ENCODE measurements around the gene OR52K1.
"Not testable (repeated sequence)": the region's sequence is repeated elsewhere in the genome, so short reads cannot be mapped to it uniquely, and the experiment has no call there.

The OR52K1 gene

DNA sequence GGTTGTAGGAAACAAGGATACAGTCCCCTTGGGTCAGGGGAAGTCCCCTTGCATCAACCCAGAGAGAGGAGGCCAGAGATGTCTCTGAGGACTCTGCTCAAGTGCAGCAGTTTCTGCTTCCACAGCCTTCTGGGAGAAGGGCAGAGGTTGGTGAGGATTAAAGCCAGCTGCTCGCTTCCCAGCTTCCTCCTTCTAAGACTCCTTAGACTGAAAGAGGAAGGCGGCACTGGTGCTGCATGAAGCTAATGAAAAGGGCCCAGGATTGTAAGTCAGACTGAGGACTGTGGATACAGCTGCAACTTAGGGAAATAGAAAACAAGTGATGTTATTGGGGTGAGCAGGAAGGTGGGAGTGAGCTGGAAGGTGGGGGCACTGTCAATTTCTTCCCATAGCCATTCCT lies at the start of gene OR52K1:
Gene OR52K1, plus strand, starts transcription at position 202 of the 400 bp plus-strand sequence. CDS start 6,255 bp downstream, outside the sequence.
- no peak for DNase-seq (ENCODE audit: low read depth)

DNA sequence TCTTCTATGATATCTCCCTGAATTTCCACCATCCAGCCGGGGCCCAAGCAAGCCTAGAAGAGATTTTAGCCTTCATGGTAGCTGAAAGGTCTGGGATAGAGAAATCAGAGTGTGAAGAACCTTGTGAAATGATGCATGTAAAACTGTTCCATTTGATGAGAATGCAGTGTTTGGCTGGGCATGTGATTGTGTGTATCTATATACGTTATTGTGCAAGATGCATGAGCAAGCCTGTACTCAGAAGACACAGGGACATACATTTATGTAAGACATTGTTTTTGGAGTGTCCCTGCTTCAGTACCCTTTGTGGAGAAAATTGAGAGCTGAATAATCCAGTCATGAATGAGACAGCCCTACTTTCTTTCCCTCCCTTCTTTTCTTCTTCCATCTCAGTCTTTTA lies 48.6 kb upstream of the OR52K1 start:
- DNase-seq (ENCODE audit: low read depth) = no peak

DNA sequence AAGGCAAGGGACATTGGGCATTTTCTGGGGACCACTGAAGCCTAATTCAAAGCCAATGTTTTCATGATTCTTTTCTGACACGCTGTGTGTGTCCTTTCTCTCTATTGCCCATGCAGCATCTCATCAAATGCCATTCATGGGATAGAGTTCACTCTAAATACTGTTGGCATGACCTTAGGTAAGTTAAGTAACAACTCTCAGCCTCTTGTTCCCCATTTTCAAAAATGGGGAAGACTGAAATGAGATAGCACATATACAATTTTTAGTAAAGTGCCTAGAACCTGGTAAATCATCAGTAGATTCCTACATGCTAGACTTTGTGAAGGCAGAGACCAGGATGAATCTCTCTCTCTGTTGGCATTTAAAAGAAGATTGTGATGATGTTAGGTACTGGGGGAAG lies 46.0 kb upstream of the OR52K1 start:
- no peak for DNase-seq (ENCODE audit: low read depth)

GRCh38 chr11:4441515-4441914 lies 40.9 kb upstream of the OR52K1 start:
- DNase-seq (ENCODE audit: low read depth) = no peak

- DNase-seq (ENCODE audit: low read depth) = no peak
These were observed 39.1 kb upstream of the OR52K1 start for GRCh38 chr11:4443232-4443891.

DNA sequence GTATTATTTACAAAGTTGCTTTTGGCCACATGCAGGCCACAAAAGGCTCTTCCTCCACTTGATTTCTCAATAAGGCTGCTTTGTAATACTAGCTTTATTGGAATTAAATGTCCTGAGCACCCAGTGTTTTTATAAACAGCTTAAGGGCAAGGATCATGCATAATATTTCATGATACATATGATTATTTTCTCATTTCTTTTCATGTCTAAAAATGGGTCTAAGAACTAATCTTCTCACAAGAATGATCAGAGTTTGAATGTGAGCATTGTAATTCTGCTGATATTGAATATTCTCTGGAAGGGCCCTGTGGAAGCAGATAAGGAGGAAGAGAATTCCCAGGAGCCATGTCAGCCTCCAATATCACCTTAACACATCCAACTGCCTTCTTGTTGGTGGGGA lies 33.5 kb upstream of the OR52K1 start, which contains the start of gene OR52K2:
Gene OR52K2, plus strand, starts transcription at position 301 of the 400 bp plus-strand sequence. Its CDS starts 45 bp downstream, at position 346.
- DNase-seq (ENCODE audit: low read depth) = no peak

DNA sequence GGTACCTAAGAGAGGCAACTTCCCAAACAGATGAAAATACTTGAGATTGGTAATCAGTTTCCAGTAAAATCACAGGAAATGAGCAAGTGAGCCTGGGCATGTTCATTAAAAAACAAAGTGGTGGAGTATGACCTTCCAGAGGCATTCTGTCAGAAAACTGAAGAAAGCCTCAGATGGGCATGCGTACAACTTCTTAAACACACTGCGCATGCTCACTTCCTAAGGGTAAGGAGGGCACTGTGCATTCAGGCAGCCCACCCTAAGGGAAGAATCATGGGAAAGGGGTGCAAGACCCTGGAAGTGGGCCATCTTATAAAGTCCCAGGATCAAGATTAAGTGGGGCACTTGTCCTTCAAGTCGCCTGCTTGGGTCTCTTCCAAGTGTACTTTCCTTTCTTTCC lies 29.3 kb upstream of the OR52K1 start:
- no peak for DNase-seq (ENCODE audit: low read depth)

GRCh38 chr11:4454021-4454420 lies 28.4 kb upstream of the OR52K1 start:
- no peak for DNase-seq (ENCODE audit: low read depth)

GRCh38 chr11:4455419-4455818 lies 27.0 kb upstream of the OR52K1 start:
- DNase-seq (ENCODE audit: low read depth) = no peak

GRCh38 chr11:4459500-4459899 lies 22.9 kb upstream of the OR52K1 start:
- no peak for DNase-seq (ENCODE audit: low read depth)

- DNase-seq (ENCODE audit: low read depth) = no peak
These were observed 22.3 kb upstream of the OR52K1 start for GRCh38 chr11:4460151-4460550.

DNA sequence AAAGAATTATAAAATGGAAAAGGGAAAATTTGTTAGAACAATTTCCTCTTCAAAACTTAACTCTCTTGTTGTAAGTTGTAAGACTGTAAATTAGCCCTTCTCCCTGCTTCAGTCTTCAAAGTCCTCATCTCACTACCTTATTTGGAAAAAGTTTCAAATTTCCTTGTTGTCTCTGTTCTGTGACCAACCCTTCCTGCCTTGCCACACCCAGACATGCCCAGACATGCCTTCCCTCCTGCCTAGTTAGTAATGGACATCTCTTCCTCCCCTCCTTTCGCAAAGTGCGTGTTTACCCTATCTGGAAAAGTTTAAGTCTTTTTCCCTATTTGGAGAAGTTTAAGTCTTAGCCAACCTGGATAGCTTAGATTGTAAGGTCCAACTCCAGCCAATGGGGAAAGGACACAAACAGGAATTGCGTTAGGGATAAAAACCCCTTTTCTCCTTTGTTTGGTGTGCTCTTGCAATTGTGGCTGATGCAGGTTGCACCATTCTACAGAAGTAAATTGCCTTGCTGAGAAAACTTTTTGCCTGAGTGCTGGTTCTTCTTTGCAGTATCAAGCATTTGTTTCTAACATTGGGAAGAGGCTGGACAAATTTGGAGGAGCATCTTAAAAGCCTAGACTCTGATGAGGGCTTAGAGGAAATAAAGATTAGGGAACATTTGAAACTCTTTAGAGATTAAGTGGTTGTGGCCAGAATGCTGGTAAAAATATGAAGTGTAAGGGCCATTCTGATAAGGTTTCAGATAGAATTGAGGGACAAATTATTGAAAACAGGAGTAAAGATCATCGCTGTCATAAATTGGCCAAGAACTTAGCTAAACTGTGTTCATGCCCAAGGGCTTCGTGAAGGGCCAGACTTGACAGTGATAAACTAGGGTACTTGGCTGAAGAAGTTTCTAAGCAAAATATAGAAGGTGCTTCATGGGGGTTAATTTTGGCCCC lies 18.0 kb upstream of the OR52K1 start:
- DNase-seq (ENCODE audit: low read depth) = no peak

GRCh38 chr11:4465407-4465806 lies 17.0 kb upstream of the OR52K1 start:
- no peak for DNase-seq (ENCODE audit: low read depth)

DNA sequence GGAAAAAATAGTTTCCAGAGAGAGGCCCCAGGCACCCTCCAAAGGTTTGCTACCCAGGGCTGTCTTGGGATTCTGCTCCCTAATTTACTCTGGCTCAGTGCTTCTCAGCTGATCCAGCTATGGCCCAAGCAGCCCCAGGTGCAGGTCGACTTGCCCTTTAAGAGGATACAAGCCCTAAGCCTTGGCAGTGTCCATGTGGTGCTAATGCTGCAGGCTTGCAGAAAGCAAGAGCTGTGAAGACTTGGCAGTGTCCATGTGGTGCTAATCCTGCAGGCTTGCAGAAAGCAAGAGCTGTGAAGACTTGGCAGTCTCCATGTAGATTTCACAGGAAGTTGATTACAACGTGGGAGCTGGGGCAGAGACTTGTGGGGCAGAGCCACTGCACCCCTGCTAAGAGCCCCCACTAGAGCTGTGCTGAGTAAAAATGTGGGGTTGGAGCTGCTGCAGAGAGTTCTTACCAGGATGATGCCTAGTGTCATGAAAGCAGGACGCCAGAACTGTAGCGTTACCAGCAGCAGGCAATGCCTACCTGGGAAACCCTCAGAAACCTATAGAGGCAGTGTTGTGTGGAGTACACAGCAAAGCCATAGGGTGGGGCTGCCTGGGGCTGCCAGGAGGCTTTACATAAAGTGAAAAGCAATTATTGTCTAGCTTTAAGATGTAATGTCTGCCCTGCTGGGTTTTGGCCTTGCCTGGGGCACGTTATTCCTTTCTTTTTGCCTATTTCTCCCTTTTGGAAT lies 16.1 kb upstream of the OR52K1 start:
- no peak for DNase-seq (ENCODE audit: low read depth)

DNA sequence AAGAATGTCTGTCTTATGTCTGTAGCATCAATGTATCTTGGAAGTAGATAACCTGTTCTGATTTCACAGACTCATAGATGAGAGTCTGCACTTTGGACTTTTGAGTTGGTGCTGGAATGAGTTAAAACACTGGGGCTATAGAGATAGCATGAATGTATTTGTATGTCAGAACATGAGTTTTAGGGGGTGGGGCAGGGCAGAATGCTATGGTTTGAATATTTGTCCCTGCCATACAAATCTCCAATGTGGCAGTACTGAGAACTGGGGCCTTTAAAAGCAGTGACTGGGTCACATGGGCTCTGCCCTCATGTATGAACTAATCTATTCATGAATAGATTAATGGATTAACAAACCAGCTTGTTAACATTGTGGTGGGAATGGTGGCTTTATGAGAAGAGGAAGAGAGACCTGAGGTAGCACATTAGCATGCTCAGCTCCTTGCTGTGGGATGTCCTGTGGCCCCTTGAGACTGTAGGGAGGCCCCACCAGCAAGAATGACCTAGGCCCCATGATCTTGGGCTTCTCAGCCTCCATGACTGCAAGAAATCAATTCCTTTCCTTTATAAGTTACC lies 15.5 kb upstream of the OR52K1 start:
- DNase-seq (ENCODE audit: low read depth) = no peak

DNA sequence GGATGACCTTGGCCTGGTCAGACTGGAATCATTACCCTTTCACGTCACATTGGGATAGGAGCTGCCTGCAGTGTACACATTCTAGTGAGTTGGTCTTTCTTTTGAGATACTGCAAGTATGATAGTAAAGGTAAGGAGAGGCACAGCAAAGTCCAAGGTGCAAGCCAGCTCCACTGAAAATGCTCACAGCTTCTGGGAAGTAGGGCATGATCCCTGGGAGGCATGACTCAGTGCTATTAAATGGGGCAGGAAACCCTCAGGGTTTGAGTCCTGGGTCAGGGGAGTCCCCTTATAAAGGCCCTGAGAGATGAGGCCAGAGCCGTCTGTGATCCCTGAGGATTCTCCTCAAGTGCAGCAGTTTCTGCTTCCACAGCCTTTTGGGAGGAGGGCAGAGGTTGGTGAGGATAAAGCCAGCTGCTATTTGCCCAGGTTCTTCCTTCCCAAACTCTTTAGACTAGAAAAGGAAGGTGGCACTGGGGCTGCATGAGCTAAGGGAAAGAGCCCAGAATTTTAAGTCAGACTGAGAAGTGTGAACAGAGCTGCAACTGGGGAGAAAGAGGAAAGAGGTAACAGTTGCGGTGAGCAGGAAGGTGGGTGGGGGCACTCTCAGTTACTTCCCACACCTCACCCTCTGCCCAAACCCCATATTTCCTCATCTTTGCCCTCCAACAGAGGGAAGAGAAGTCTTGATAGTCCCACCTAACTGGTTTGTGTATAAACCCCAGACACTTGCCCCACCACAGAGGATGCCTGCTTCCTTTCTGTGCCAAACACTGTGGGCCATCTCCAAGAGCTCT lies 14.4 kb upstream of the OR52K1 start:
- no peak for DNase-seq (ENCODE audit: low read depth)

GRCh38 chr11:4479644-4480043 lies 2.8 kb upstream of the OR52K1 start:
- DNase-seq (ENCODE audit: low read depth) = no peak

- no peak for DNase-seq (ENCODE audit: low read depth)
These were observed 1.7 kb upstream of the OR52K1 start for GRCh38 chr11:4480577-4481239.

- DNase-seq (ENCODE audit: low read depth) = no peak
These were observed 1.2 kb upstream of the OR52K1 start for GRCh38 chr11:4481240-4481582.

DNA sequence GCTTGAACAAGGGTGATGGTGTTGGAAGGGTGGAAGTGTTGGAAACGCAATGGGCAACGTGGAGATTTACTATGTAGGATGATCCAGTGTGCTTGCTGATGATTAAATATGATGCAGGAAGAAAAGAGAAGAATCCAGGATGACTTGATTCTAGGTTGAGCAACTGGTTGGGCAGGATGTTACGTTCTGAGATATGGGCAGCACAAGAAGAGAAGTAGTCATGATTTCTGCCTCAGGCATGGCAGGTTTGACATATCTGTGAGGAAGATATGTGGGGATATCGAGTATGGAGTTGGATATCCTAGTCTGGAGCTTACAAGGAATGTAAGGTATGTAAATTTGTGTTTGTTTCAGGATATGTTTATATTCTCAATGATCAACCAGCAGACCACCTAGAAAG lies 1.9 kb downstream of the OR52K1 start:
- DNase-seq (ENCODE audit: low read depth) = no peak

GRCh38 chr11:4491405-4491804 lies 9.0 kb downstream of the OR52K1 start:
- DNase-seq (ENCODE audit: low read depth) = not testable (repeated sequence)
